ENCODE results near the gene DGKG. TPM values are rescaled to one million over a fixed set of nuclear protein-coding genes. Genes with fewer than 3 reads are reported as not detected.

The DGKG gene
- total and polyA plus RNA-seq, 9 of the 15 experiments (the other 6 are each of a cell fraction or from before 2014, with no cell fraction given), result 0.01 to 0.36 (median 0.15) TPM

DNA sequence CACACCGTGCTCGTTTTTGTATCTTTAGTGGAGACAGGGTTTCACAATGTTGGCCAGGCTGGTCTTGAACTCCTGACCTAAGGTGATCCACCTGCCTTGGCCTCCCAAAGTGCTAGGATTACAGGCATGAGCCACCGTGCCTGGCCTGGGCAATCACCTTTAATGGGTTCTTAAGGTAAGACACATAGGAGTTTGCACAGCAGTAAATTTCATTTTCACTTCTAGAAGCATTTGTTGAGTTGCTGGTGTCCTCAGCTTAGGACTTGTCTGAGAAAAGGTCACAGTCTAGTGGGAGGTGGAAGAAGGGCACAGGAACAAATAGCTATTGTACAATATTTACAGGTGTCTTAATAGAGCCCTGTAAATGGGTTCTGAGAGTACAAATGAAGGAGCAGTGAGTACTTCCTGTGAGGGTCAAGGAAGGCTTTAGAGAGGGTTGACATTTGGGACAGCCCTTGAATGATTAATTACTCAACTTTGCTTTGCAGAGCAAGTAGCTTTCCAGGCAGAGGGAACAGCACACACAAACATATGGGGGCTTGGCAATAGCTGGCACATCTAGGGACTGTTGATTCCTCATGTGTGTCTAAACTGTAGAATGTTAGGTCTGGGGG lies 244.4 kb downstream of the DGKG start:
- Histone ChIP-seq H3K27me3 (ENCODE audit: control insufficient read depth in 2 of 2, insufficient read depth in 2 of 2, low read length in 2 of 2) (peaks cover 33 to 62% of the 10 kb centered on the region in 2 experiments), H3K4me1 (replicated peaks in 1 of 2; ENCODE audit: control insufficient read depth in 2 of 2, insufficient read depth in 2 of 2, low read length in 2 of 2) (no peaks in the 10 kb centered on the region), H3K36me3 (ENCODE audit: control insufficient read depth, insufficient read depth, low read length) (no peaks in the 10 kb centered on the region), H4K20me1 (replicated peaks; ENCODE audit: control insufficient read depth, insufficient read depth, low read length) (no peaks in the 10 kb centered on the region), H3K79me2 (ENCODE audit: control insufficient read depth, insufficient read depth, low read length) (no peaks in the 10 kb centered on the region), H3K9me1 (ENCODE audit: control insufficient read depth, insufficient read depth, low read length) (no peaks in the 10 kb centered on the region), H3K4me3 (no peak overlapping the region), H2AFZ (ENCODE audit: low read depth, low read length) (no peak overlapping the region), H3K9me3 (replicated peaks; ENCODE audit: control insufficient read depth, insufficient read depth, low read depth, low read length) (no peaks in the 10 kb centered on the region), H3K9ac (ENCODE audit: insufficient read depth in 1 of 2, low read depth in 2 of 2, low read length in 2 of 2) (no peak overlapping the region), H3K27ac (ENCODE audit: extremely low read depth, low read depth, low read length) (no peak overlapping the region), H3K4me2 (ENCODE audit: insufficient read depth, low read length) (no peak overlapping the region)
- BruUV-seq (replicated peaks), result no TSS peak
- no peak for DNase-seq (ENCODE audit: extremely low read depth in 1 of 4, low spot score in 3 of 4)
- in situ Hi-C loops (cut with MboI), result no loop called here
- POLR2A ChIA-PET, result interaction anchor here (0.5 to 1.1 kb wide), 4 partner anchors 12 to 812 kb away, joined by 3 read pairs; no protein-coding TSS in a partner anchor
- CTCF ChIA-PET (ENCODE audit: low intra/inter-chr PET ratio), result no interaction called here
- intact Hi-C loops (cut with micrococcal nuclease), result no loop called here
- TF ChIP-seq MEIS2 (IDR thresholded peaks at IDR 0.05; ENCODE audit: partially characterized antibody) (peak; percentile 85), ZNF436 (CRISPR knock-in tag; IDR thresholded peaks at IDR 0.05) (no peak)
- TF ChIP-seq, protein P1, sequence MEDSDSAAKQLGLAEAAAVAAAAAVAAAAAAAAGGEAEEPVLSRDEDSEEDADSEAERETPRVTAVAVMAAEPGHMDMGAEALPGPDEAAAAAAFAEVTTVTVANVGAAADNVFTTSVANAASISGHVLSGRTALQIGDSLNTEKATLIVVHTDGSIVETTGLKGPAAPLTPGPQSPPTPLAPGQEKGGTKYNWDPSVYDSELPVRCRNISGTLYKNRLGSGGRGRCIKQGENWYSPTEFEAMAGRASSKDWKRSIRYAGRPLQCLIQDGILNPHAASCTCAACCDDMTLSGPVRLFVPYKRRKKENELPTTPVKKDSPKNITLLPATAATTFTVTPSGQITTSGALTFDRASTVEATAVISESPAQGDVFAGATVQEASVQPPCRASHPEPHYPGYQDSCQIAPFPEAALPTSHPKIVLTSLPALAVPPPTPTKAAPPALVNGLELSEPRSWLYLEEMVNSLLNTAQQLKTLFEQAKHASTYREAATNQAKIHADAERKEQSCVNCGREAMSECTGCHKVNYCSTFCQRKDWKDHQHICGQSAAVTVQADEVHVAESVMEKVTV (CRISPR knock-in tag; IDR thresholded peaks at IDR 0.05), result no peak
- TF ChIP-seq, protein P2, sequence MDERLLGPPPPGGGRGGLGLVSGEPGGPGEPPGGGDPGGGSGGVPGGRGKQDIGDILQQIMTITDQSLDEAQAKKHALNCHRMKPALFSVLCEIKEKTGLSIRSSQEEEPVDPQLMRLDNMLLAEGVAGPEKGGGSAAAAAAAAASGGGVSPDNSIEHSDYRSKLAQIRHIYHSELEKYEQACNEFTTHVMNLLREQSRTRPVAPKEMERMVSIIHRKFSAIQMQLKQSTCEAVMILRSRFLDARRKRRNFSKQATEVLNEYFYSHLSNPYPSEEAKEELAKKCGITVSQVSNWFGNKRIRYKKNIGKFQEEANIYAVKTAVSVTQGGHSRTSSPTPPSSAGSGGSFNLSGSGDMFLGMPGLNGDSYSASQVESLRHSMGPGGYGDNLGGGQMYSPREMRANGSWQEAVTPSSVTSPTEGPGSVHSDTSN (CRISPR knock-in tag; IDR thresholded peaks at IDR 0.05; ENCODE audit: low read depth), result no peak
- TF ChIP-seq, protein P2 (tag; conservative IDR thresholded peaks at IDR 0.05; ENCODE audit: low read depth), result peak; percentile 85
- TF ChIP-seq, protein P3, sequence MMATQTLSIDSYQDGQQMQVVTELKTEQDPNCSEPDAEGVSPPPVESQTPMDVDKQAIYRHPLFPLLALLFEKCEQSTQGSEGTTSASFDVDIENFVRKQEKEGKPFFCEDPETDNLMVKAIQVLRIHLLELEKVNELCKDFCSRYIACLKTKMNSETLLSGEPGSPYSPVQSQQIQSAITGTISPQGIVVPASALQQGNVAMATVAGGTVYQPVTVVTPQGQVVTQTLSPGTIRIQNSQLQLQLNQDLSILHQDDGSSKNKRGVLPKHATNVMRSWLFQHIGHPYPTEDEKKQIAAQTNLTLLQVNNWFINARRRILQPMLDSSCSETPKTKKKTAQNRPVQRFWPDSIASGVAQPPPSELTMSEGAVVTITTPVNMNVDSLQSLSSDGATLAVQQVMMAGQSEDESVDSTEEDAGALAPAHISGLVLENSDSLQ (IDR thresholded peaks at IDR 0.05), result peak; percentile 71
- TF ChIP-seq, protein P4, sequence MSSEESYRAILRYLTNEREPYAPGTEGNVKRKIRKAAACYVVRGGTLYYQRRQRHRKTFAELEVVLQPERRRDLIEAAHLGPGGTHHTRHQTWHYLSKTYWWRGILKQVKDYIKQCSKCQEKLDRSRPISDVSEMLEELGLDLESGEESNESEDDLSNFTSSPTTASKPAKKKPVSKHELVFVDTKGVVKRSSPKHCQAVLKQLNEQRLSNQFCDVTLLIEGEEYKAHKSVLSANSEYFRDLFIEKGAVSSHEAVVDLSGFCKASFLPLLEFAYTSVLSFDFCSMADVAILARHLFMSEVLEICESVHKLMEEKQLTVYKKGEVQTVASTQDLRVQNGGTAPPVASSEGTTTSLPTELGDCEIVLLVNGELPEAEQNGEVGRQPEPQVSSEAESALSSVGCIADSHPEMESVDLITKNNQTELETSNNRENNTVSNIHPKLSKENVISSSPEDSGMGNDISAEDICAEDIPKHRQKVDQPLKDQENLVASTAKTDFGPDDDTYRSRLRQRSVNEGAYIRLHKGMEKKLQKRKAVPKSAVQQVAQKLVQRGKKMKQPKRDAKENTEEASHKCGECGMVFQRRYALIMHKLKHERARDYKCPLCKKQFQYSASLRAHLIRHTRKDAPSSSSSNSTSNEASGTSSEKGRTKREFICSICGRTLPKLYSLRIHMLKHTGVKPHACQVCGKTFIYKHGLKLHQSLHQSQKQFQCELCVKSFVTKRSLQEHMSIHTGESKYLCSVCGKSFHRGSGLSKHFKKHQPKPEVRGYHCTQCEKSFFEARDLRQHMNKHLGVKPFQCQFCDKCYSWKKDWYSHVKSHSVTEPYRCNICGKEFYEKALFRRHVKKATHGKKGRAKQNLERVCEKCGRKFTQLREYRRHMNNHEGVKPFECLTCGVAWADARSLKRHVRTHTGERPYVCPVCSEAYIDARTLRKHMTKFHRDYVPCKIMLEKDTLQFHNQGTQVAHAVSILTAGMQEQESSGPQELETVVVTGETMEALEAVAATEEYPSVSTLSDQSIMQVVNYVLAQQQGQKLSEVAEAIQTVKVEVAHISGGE (CRISPR knock-in tag; IDR thresholded peaks at IDR 0.05), result no peak
- WGBS (ENCODE audit: insufficient coverage, low coverage, missing lambda C conversion rate), result 0% methylated on average over 3 of the region's 3 CpGs
- no peak for FAIRE-seq
- ATAC-seq, result no peak
